ENCODE results near the gene TEX48. TPM values are rescaled to one million over a fixed set of nuclear protein-coding genes. Genes with fewer than 3 reads are reported as not detected.

The TEX48 gene
- total RNA-seq, 1 donor from 2014 or later = 0.56 TPM

GRCh38 chr9:114690308-114690707 is 8.3 kb upstream of the TEX48 start:
- intact Hi-C loops (cut with micrococcal nuclease) = loop anchor here (1.0 to 2.0 kb wide), 5 partner anchors 8 to 518 kb away; partner anchors contain the start of gene TNFSF15
- Mint-ChIP-seq H3K4me1 (peaks cover 83% of the 10 kb centered on the region), H3K36me3 (ENCODE audit: low read depth) (peaks cover 31% of the 10 kb centered on the region), H3K27ac (peak overlapping the region; percentile 97), H3K27me3 (no peaks in the 10 kb centered on the region), H3K4me3 (peak overlapping the region; percentile 50), H3K9me3 (peaks cover 15% of the 10 kb centered on the region)
- no peak for DNase-seq

DNA sequence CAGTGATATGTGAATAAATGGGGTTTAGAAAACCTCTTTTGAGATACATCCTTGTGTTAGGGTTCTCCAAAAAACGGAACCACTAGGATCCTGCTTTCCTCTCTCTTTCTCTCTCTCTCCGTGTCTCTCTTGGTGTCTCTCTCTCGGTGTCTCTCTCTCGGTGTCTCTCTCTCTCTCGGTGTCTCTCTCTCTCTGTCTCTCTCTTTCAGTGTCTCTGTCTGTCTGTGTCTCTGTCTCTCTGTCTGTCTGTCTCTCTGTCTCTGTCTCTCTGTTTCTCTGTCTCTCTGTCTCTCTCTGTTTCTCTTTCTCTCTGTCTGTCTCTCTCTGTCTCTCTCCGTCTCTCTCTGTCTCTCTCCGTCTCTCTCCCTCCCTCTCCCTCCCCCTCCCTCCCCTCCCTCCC is 7.8 kb upstream of the TEX48 start:
- no peak for DNase-seq
- H3K27ac Mint-ChIP-seq = peak overlapping the region; percentile 97
- H3K4me1 Mint-ChIP-seq = peaks cover 81% of the 10 kb centered on the region
- H3K27me3 Mint-ChIP-seq = no peaks in the 10 kb centered on the region
- H3K4me3 Mint-ChIP-seq = peak overlapping the region; percentile 50
- H3K9me3 Mint-ChIP-seq = peaks cover 15% of the 10 kb centered on the region
- intact Hi-C loops (cut with micrococcal nuclease) = loop anchor here (1.0 to 2.0 kb wide), 5 partner anchors 8 to 519 kb away; partner anchors contain the start of gene TNFSF15
- peaks cover 31% of the 10 kb centered on the region for H3K36me3 Mint-ChIP-seq (ENCODE audit: low read depth)

- intact Hi-C loops (cut with micrococcal nuclease) = no loop called here
- Mint-ChIP-seq H3K4me3 (no peak overlapping the region), H3K27ac (peak overlapping the region; percentile 97), H3K9me3 (peaks cover 15% of the 10 kb centered on the region), H3K4me1 (peaks cover 78% of the 10 kb centered on the region), H3K36me3 (ENCODE audit: low read depth) (peaks cover 36% of the 10 kb centered on the region), H3K27me3 (no peaks in the 10 kb centered on the region)
- DNase-seq = no peak
Observed at GRCh38 chr9:114688909-114689610, 7.1 kb upstream of the TEX48 start.

GRCh38 chr9:114688379-114688778 is 6.4 kb upstream of the TEX48 start:
- DNase-seq = no peak
- Mint-ChIP-seq H3K27me3 (no peaks in the 10 kb centered on the region), H3K36me3 (ENCODE audit: low read depth) (peaks cover 38% of the 10 kb centered on the region), H3K9me3 (peaks cover 15% of the 10 kb centered on the region), H3K4me3 (no peak overlapping the region), H3K27ac (peak overlapping the region; percentile 97), H3K4me1 (peaks cover 75% of the 10 kb centered on the region)
- intact Hi-C loops (cut with micrococcal nuclease) = no loop called here

GRCh38 chr9:114687034-114687433 is 5.0 kb upstream of the TEX48 start:
- peaks cover 15% of the 10 kb centered on the region for H3K9me3 Mint-ChIP-seq
- peaks cover 71% of the 10 kb centered on the region for H3K4me1 Mint-ChIP-seq
- H3K36me3 Mint-ChIP-seq (ENCODE audit: low read depth) = peaks cover 38% of the 10 kb centered on the region
- intact Hi-C loops (cut with micrococcal nuclease) = no loop called here
- peak overlapping the region; percentile 97 for H3K27ac Mint-ChIP-seq
- DNase-seq = no peak
- H3K27me3 Mint-ChIP-seq = no peaks in the 10 kb centered on the region
- H3K4me3 Mint-ChIP-seq = peak overlapping the region; percentile 51

GRCh38 chr9:114685951-114686350 is 4.0 kb upstream of the TEX48 start:
- H3K27ac Mint-ChIP-seq = peak overlapping the region; percentile 97
- intact Hi-C loops (cut with micrococcal nuclease) = no loop called here
- H3K27me3 Mint-ChIP-seq = no peaks in the 10 kb centered on the region
- H3K4me3 Mint-ChIP-seq = peak overlapping the region; percentile 4
- peaks cover 38% of the 10 kb centered on the region for H3K36me3 Mint-ChIP-seq (ENCODE audit: low read depth)
- no peak for DNase-seq
- H3K4me1 Mint-ChIP-seq = peaks cover 70% of the 10 kb centered on the region
- peaks cover 15% of the 10 kb centered on the region for H3K9me3 Mint-ChIP-seq

DNA sequence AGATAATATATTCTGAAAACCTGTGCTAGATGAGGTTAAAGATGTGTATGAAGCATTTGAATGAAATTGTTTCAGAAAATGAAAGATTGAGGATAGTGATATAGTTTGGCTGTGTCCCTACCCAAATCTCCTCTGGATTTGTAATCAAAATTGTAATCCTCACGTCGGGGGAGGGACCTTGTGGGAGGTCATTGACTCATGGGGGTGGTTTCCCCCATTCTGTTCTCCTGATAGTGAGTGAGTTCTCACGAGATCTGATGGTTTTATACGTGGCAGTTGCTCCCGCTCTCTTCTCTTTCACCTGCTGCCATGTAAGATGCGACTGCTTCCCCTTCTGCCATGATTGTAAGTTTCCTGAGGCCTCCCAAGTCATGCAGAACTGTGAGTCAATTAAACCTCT is 2.0 kb upstream of the TEX48 start:
- H3K36me3 Mint-ChIP-seq (ENCODE audit: low read depth) = peaks cover 30% of the 10 kb centered on the region
- DNase-seq = no peak
- H3K4me3 Mint-ChIP-seq = peak overlapping the region; percentile 4
- peaks cover 69% of the 10 kb centered on the region for H3K4me1 Mint-ChIP-seq
- peaks cover 10% of the 10 kb centered on the region for H3K9me3 Mint-ChIP-seq
- peak overlapping the region; percentile 43 for H3K27ac Mint-ChIP-seq
- intact Hi-C loops (cut with micrococcal nuclease) = loop anchor here (5.0 kb wide), 2 partner anchors 33 to 838 kb away; no protein-coding TSS in a partner anchor
- no peaks in the 10 kb centered on the region for H3K27me3 Mint-ChIP-seq

DNA sequence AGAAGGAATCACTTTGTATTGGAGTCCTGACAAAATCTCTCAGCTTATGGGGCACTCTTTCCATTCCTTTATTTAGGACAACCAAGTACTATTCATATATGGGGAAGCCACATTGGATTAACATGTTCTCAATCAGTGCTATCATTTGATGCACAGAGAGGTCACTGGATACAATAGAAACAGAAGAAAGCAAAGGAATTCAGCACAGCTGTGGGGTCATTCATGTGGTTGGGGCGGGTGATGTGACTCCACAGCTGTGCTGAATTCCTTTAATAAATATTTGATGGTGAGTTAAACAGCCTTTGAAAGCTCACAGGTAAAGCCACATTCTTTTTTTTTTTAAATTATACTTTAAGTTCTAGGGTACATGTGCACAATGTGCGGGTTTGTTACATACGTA is 854 bp upstream of the TEX48 start:
- Mint-ChIP-seq H3K36me3 (ENCODE audit: low read depth) (peaks cover 19% of the 10 kb centered on the region), H3K9me3 (peaks cover under 1% of the 10 kb centered on the region), H3K4me3 (no peak overlapping the region), H3K27ac (no peak overlapping the region), H3K27me3 (no peaks in the 10 kb centered on the region), H3K4me1 (peaks cover 66% of the 10 kb centered on the region)
- no peak for DNase-seq
- intact Hi-C loops (cut with micrococcal nuclease) = loop anchor here (1.0 to 5.0 kb wide), 7 partner anchors 8 to 839 kb away; partner anchors contain the start of gene TNFSF15

DNA sequence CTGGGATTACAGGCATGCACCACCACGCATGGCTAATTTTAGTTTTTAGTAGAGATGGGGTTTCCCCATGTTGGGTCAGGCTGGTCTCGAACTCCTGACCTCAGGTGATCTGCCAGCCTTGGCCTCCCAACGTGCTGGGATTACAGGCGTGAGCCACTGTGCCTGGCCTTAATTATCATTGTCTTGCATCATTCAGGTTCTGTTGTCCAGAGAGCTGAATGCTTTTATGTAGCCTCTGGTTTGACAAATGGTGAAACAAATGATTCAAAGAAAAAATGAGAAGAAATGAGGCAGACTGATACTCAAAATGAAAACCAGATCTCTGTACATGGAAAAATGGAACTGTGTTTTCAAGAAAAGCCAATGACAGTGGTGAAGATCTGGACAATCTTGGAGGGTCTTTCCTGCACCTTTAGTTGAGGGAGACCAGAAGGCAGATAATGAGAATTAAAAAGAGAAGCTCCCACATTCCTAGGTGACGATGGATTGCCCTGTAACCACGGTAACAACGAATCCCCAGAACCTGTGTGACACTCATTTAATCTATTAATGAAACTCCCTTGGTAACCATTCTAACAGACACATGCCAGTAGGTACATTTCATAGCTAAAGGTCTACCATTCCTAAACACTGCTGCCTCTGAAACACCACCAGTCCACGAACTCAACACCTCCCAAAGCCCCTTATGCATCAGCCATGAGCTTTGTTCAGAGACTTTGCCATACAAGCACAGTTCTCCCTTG is 1.6 kb downstream of the TEX48 start:
- intact Hi-C loops (cut with micrococcal nuclease) = loop anchor here (1.0 to 5.0 kb wide), 5 partner anchors 18 to 842 kb away; no protein-coding TSS in a partner anchor
- Mint-ChIP-seq H3K9me3 (peaks cover 4% of the 10 kb centered on the region), H3K4me1 (peaks cover 57% of the 10 kb centered on the region), H3K27me3 (peaks cover under 1% of the 10 kb centered on the region), H3K27ac (peak overlapping the region; percentile 64), H3K36me3 (ENCODE audit: low read depth) (peaks cover 7% of the 10 kb centered on the region), H3K4me3 (no peak overlapping the region)
- no peak for DNase-seq

- intact Hi-C loops (cut with micrococcal nuclease) = no loop called here
- Mint-ChIP-seq H3K4me3 (no peak overlapping the region), H3K36me3 (ENCODE audit: low read depth) (no peaks in the 10 kb centered on the region), H3K27me3 (peaks cover 3% of the 10 kb centered on the region), H3K27ac (no peak overlapping the region), H3K9me3 (peaks cover 15% of the 10 kb centered on the region), H3K4me1 (peaks cover 64% of the 10 kb centered on the region)
- DNase-seq = no peak
Observed at GRCh38 chr9:114678795-114679194, 3.2 kb downstream of the TEX48 start.

DNA sequence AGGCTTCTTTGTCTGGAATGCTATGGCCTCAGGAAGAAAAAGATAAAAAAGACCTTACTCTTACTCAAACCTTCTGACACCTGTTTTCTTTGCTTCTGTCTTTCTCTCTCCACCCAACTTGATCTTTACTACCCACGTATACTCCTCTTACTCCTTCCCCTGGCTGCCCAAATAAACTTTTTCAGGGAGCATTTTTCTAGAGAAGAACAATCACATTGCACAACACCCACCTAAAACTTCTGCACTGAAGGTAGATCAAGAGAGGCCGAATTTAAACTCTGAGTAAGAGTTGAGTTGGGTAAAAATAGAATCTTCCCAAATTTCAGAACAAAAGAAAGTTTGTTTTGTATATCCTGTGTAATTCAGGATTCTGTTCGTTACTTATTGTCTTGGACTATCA is 3.9 kb downstream of the TEX48 start:
- H3K4me1 Mint-ChIP-seq = peaks cover 60% of the 10 kb centered on the region
- no peaks in the 10 kb centered on the region for H3K36me3 Mint-ChIP-seq (ENCODE audit: low read depth)
- H3K27me3 Mint-ChIP-seq = peaks cover 3% of the 10 kb centered on the region
- H3K9me3 Mint-ChIP-seq = peaks cover 15% of the 10 kb centered on the region
- no peak for DNase-seq
- intact Hi-C loops (cut with micrococcal nuclease) = no loop called here
- H3K4me3 Mint-ChIP-seq = peak overlapping the region; percentile 39
- H3K27ac Mint-ChIP-seq = peak overlapping the region; percentile 23

- Mint-ChIP-seq H3K4me3 (peak overlapping the region; percentile 18), H3K4me1 (peaks cover 58% of the 10 kb centered on the region), H3K27me3 (peaks cover 3% of the 10 kb centered on the region), H3K27ac (peak overlapping the region; percentile 54), H3K36me3 (ENCODE audit: low read depth) (peaks cover 1% of the 10 kb centered on the region), H3K9me3 (peaks cover 15% of the 10 kb centered on the region)
- intact Hi-C loops (cut with micrococcal nuclease) = no loop called here
- no peak for DNase-seq
Observed at GRCh38 chr9:114677418-114677817, 4.6 kb downstream of the TEX48 start.

GRCh38 chr9:114676901-114677300 is 5.1 kb downstream of the TEX48 start:
- H3K27ac Mint-ChIP-seq = no peak overlapping the region
- peaks cover 1% of the 10 kb centered on the region for H3K36me3 Mint-ChIP-seq (ENCODE audit: low read depth)
- no peak for DNase-seq
- intact Hi-C loops (cut with micrococcal nuclease) = no loop called here
- peaks cover 6% of the 10 kb centered on the region for H3K27me3 Mint-ChIP-seq
- peaks cover 55% of the 10 kb centered on the region for H3K4me1 Mint-ChIP-seq
- peaks cover 15% of the 10 kb centered on the region for H3K9me3 Mint-ChIP-seq
- H3K4me3 Mint-ChIP-seq = no peak overlapping the region
